GM23338 (cell line): ENCODE data around the gene EPHB1. TPM values are rescaled to one million over a fixed set of nuclear protein-coding genes. Genes with fewer than 3 reads are reported as not detected.

ENCODE experiments used
- ATAC-seq: fragments of 200-7000 bp; cut with Tn5 transposase; 3 replicates; pipeline ENCODE4 v1.9.1; 2020
- DNase-seq: peaks from one replicate; pipeline ENCODE4 v3.0.0-alpha.2; 2015; ENCODE audit warnings: low spot score
- H2AFZ ChIP-seq: fragments of 200-600 bp; sonication (generic); 2 replicates; pipeline ENCODE4 v1.8.0; 2016; ENCODE audit warnings: antibody characterized with exemption, mild to moderate bottlenecking, moderate library complexity
- H3F3A ChIP-seq: fragments of 200-600 bp; sonication (generic); replicated peaks from 2 replicates; pipeline ENCODE4 v1.8.0; 2017; ENCODE audit warnings: antibody characterized with exemption, mixed run types, low read depth
- H3K27ac ChIP-seq: fragments of 200-600 bp; sonication (generic); 2 replicates; pipeline ENCODE4 v1.6.1; 2016; ENCODE audit warnings: low read depth
- H3K27me3 ChIP-seq: fragments of 200-600 bp; sonication (generic); 2 replicates; pipeline ENCODE4 v1.8.0; 2016; ENCODE audit warnings: mild to moderate bottlenecking, mixed run types, moderate library complexity; ENCODE audit not compliant: insufficient read depth
- H3K36me3 ChIP-seq: fragments of 200-600 bp; sonication (generic); 2 replicates; pipeline ENCODE4 v1.8.0; 2016; ENCODE audit warnings: mild to moderate bottlenecking; ENCODE audit not compliant: insufficient read depth
- H3K4me1 ChIP-seq: fragments of 200-600 bp; sonication (generic); 2 replicates; pipeline ENCODE4 v1.8.0; 2016; ENCODE audit warnings: mild to moderate bottlenecking, moderate library complexity; ENCODE audit not compliant: insufficient read depth
- H3K4me2 ChIP-seq: fragments of 200-600 bp; sonication (generic); 2 replicates; pipeline ENCODE4 v1.7.1; 2017; ENCODE audit warnings: mixed run types
- H3K4me3 ChIP-seq: fragments of 200-600 bp; sonication (generic); 2 replicates; pipeline ENCODE4 v1.6.1; 2016; ENCODE audit warnings: mixed run types
- H3K79me2 ChIP-seq: fragments of 200-600 bp; sonication (generic); replicated peaks from 2 replicates; pipeline ENCODE4 v1.8.0; 2017; ENCODE audit warnings: mild to moderate bottlenecking; ENCODE audit not compliant: insufficient read depth
- H3K9me2 ChIP-seq: fragments of 200-600 bp; sonication (generic); 2 replicates; pipeline ENCODE4 v1.8.0; 2017; ENCODE audit not compliant: insufficient read depth
- H4K20me1 ChIP-seq: fragments of 200-600 bp; sonication (generic); replicated peaks from 2 replicates; pipeline ENCODE4 v1.8.0; 2017; ENCODE audit warnings: mild to moderate bottlenecking; ENCODE audit not compliant: insufficient read depth
- H3K27ac Mint-ChIP-seq: 2 replicates; pipeline ENCODE4 v1.8.0; 2020; ENCODE audit warnings: inconsistent platforms, mild to moderate bottlenecking, moderate library complexity, mixed read lengths
- H3K27me3 Mint-ChIP-seq: 3 replicates; pipeline ENCODE4 v1.8.0; 2022; ENCODE audit warnings: low read depth, mild to moderate bottlenecking, moderate library complexity, mixed read lengths, inconsistent platforms; ENCODE audit not compliant: insufficient read depth, poor library complexity
- H3K36me3 Mint-ChIP-seq: 3 replicates; pipeline ENCODE4 v1.8.0; 2021; ENCODE audit warnings: low read depth, mild to moderate bottlenecking, inconsistent platforms, moderate library complexity, mixed read lengths
- H3K4me1 Mint-ChIP-seq: 3 replicates; pipeline ENCODE4 v1.8.0; 2020; ENCODE audit warnings: mild to moderate bottlenecking, inconsistent platforms, mixed read lengths
- H3K4me3 Mint-ChIP-seq: 3 replicates; pipeline ENCODE4 v1.8.0; 2021; ENCODE audit warnings: moderate library complexity, mild to moderate bottlenecking, inconsistent platforms, mixed read lengths
- H3K9me3 Mint-ChIP-seq: 3 replicates; pipeline ENCODE4 v1.8.0; 2020; ENCODE audit warnings: moderate library complexity, mild to moderate bottlenecking, inconsistent platforms, mixed read lengths
- STAT1 ChIP-seq: IDR thresholded peaks from one replicate; pipeline ENCODE4 v1.6.1; 2016; ENCODE audit warnings: antibody characterized with exemption; ENCODE audit not compliant: unreplicated experiment
- ZNF114 ChIP-seq: fragments of 250-450 bp; sonication (Bioruptor Pico); IDR thresholded peaks from 2 replicates; pipeline ENCODE4 v1.5.0; 2020; ENCODE audit warnings: mild to moderate bottlenecking, moderate library complexity
- ZNF331 ChIP-seq: fragments of 250-450 bp; sonication (Bioruptor Pico); IDR thresholded peaks from 2 replicates; pipeline ENCODE4 v1.5.0; 2020; ENCODE audit warnings: low read depth, mild to moderate bottlenecking, moderate library complexity
- polyA plus RNA-seq: library from polyadenylated mRNA; unstranded; fragments of >200 nt; fragmentation: Nextera tagmentation; extraction: Ambion mirVana; gene quantifications from 2 replicates; pipeline ENCODE4 v1.2.1, GENCODE V29; 2016
- total RNA-seq: library from RNA; depleted of rRNA; stranded (reverse); fragments of >200 nt; shearing (Covaris generic); gene quantifications from 2 replicates; pipeline ENCODE4 v1.2.3, GENCODE V29; 2014
- TF ChIP-seq, protein P1 (sequence below), 2 experiments: fragments of 200-600 bp in 1 of 2; sonication (generic) in 1 of 2; conservative IDR thresholded peaks; 2 replicates each; pipeline versions ENCODE4 v1.5.1 to v1.6.1; 2016 to 2017; ENCODE audit warnings: antibody characterized with exemption in 2 of 2, low read depth in 2 of 2, mild to moderate bottlenecking in 2 of 2, moderate library complexity in 1 of 2

The EPHB1 gene
- total and polyA plus RNA-seq, 2 experiments from 2014 or later: 2.7 to 5.2 TPM

DNA sequence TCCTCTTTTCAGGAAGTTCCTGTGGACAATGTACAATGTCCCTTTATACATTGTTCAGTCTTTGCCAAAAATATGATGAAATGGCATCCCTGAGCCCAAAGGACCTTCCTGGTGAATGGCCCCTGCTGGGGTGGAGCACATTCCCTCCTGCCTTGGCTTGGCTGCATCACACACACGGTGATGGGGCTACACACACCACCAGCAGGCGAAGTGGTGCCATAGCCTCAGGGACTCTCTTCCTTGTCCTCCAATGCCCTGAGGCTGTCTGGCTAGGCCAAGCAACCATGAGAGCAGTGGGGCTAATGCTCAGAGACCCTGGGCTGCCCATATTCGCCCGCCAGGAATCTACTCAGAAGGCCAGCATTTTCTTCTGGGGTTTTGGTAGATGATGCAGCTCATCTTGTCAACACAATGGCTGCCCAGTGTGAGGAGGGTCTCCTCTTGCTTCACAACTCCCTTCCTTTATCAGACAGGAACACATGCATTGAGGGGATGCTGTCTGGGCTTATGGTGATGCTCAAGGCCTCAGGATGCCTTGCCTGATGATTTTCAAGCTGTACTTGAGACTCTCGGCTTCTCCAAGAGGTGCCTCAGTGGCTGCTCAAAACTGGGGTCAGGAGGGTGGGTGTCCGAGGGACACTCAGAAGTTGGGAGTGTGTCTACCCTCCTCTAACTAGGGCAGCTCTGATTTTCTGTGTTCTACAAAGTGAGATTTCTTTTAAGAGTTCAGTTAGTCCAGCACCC, 40.9 kb upstream of the EPHB1 start:
- H3K4me1 ChIP-seq: no peaks in the 10 kb centered on the region
- H3K4me2 ChIP-seq: no peak overlapping the region
- H3F3A ChIP-seq: no peaks in the 10 kb centered on the region
- ATAC-seq (peak; percentile 56), DNase-seq (peak; percentile 25)
- Mint-ChIP-seq H3K4me1 (no peaks in the 10 kb centered on the region; the same call in 2 of the 3 replicates), H3K27me3 (peaks cover 2% of the 10 kb centered on the region), H3K27ac (no peak overlapping the region), H3K9me3 (no peaks in the 10 kb centered on the region), H3K4me3 (no peak overlapping the region), H3K36me3 (no peaks in the 10 kb centered on the region)
- H3K36me3 ChIP-seq: no peaks in the 10 kb centered on the region
- H3K27ac ChIP-seq: no peak overlapping the region
- H2AFZ ChIP-seq: no peak overlapping the region
- H3K27me3 ChIP-seq: no peaks in the 10 kb centered on the region
- no peaks in the 10 kb centered on the region for H4K20me1 ChIP-seq
- no peaks in the 10 kb centered on the region for H3K9me2 ChIP-seq
- TF ChIP-seq, protein P1, sequence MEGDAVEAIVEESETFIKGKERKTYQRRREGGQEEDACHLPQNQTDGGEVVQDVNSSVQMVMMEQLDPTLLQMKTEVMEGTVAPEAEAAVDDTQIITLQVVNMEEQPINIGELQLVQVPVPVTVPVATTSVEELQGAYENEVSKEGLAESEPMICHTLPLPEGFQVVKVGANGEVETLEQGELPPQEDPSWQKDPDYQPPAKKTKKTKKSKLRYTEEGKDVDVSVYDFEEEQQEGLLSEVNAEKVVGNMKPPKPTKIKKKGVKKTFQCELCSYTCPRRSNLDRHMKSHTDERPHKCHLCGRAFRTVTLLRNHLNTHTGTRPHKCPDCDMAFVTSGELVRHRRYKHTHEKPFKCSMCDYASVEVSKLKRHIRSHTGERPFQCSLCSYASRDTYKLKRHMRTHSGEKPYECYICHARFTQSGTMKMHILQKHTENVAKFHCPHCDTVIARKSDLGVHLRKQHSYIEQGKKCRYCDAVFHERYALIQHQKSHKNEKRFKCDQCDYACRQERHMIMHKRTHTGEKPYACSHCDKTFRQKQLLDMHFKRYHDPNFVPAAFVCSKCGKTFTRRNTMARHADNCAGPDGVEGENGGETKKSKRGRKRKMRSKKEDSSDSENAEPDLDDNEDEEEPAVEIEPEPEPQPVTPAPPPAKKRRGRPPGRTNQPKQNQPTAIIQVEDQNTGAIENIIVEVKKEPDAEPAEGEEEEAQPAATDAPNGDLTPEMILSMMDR (conservative IDR thresholded peaks at IDR 0.05; ENCODE audit: low read depth in 2 of 2): peak in 1 of 2 experiments; percentile 33; a peak in 2 of 4 replicates
- TF ChIP-seq ZNF114 (CRISPR knock-in tag): no peak
- no peaks in the 10 kb centered on the region for H3K79me2 ChIP-seq
- H3K4me3 ChIP-seq: no peak overlapping the region

DNA sequence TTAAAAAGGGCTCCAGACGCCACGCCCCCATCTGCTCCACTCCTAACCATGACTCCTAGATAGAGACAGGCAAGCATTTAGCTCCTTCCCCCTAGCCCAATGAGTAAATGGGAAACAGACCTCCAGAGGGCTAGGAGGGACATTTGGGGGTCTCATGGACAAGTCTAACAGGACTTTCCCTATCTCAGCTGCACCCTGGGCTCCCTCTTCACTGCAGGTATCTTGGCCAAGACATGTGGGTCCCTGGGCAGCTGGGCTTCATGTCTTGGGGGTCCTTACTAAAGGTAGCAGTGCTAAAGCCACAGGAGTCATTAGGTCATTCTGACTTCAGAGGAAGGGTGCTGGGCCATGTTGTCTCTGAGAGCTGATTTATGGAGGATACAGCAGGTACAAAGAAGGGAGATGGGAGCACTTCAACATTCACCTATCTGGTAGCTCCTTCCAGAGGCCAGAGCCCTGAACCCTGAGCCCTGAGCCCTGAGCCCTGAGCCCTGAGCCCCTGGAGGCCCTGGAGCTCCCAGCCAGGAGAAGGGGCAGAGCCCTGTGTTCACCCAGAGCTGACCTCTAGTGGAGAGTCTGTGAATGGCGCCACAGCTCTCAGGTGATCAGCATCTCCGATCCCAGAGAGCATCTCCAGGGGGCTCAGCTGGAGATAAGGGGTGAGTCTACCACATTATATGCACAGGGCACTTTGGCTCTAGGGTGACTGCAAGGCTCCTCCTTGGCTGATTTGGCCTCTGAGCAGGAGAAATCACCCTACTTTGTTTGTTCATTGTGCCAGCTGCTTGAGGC, 40.1 kb upstream of the EPHB1 start:
- H3K4me1 Mint-ChIP-seq: no peaks in the 10 kb centered on the region
- Histone ChIP-seq H3K79me2 (no peaks in the 10 kb centered on the region), H3K27ac (no peak overlapping the region), H3K4me1 (no peaks in the 10 kb centered on the region), H3F3A (no peaks in the 10 kb centered on the region), H3K4me3 (no peak overlapping the region), H3K9me2 (no peaks in the 10 kb centered on the region), H3K4me2 (no peak overlapping the region), H3K36me3 (no peaks in the 10 kb centered on the region), H2AFZ (no peak overlapping the region), H3K27me3 (no peaks in the 10 kb centered on the region), H4K20me1 (no peaks in the 10 kb centered on the region)
- DNase-seq (peak; percentile 76), ATAC-seq (peak; percentile 97)
- no peaks in the 10 kb centered on the region for H3K9me3 Mint-ChIP-seq
- peaks cover 2% of the 10 kb centered on the region for H3K27me3 Mint-ChIP-seq
- H3K4me3 Mint-ChIP-seq: no peak overlapping the region
- TF ChIP-seq, protein P1 (conservative IDR thresholded peaks at IDR 0.05; ENCODE audit: low read depth in 2 of 2): peak; percentile 70 to 80
- TF ChIP-seq STAT1 (no peak), ZNF114 (CRISPR knock-in tag) (no peak), ZNF331 (CRISPR knock-in tag) (no peak)
- no peak overlapping the region for H3K27ac Mint-ChIP-seq
- no peaks in the 10 kb centered on the region for H3K36me3 Mint-ChIP-seq
